K562 treated with DMSO at 1 percent for 4 hours (cell line): ENCODE measurements around the gene HOXA4. TPM values are rescaled to one million over a fixed set of nuclear protein-coding genes. Genes with fewer than 3 reads are reported as not detected.

Experiments
- total RNA-seq: library from RNA; unstranded; fragments of 300-600 nt; gene quantifications from 2 replicates; pipeline ENCODE4 v1.2.3, GENCODE V29; 2022; ENCODE audit not compliant: insufficient read depth

HOXA4 gene
- not detected in 2 replicates for total RNA-seq

GRCh38 chr7:27130540-27131389, at the start of gene HOXA4:
HOXA4 (minus strand) TSS chr7:27130757; CDS start chr7:27130733, 24 bp downstream.

GRCh38 chr7:27173956-27174873, 43.7 kb upstream of the HOXA4 start, which contains the start of gene HOXA10:
HOXA10 (minus strand) TSS chr7:27174320; CDS start chr7:27174306, 14 bp downstream.

GRCh38 chr7:27165089-27165995, 34.8 kb upstream of the HOXA4 start, which contains the start of gene HOXA9:
HOXA9 (minus strand) TSS chr7:27165537; CDS start chr7:27165457, 80 bp downstream.

GRCh38 chr7:27156508-27156898, 25.9 kb upstream of the HOXA4 start, which contains the start of gene HOXA7:
HOXA7 (minus strand) TSS chr7:27156675; CDS start chr7:27156545, 130 bp downstream.

GRCh38 chr7:27151931-27152815, 21.6 kb upstream of the HOXA4 start, which contains the start of gene HOXA3:
HOXA3 (minus strand) TSS chr7:27152583; CDS start chr7:27110640, 41,943 bp downstream.

GRCh38 chr7:27147199-27148030, 16.9 kb upstream of the HOXA4 start, which contains the start of gene HOXA6:
HOXA6 (minus strand) TSS chr7:27147774; CDS start chr7:27147749, 25 bp downstream.

GRCh38 chr7:27143023-27143949, 12.7 kb upstream of the HOXA4 start, which contains the start of gene HOXA5:
HOXA5 (minus strand) TSS chr7:27143681; CDS start chr7:27143607, 74 bp downstream.

GRCh38 chr7:27102581-27103442, 27.7 kb downstream of the HOXA4 start, which contains the start of gene HOXA2:
HOXA2 (minus strand) TSS chr7:27102683; CDS start chr7:27102500, 183 bp downstream.

GRCh38 chr7:27095897-27096767, 34.4 kb downstream of the HOXA4 start, which contains the start of gene HOXA1:
HOXA1 (minus strand) TSS chr7:27096000; CDS start chr7:27095912, 88 bp downstream.

Other genes with a start within 250 kb of the HOXA4 start
- gene HOXA1, start 34.8 kb downstream of the HOXA4 start, total RNA-seq = not detected in 2 replicates
- not detected in 2 replicates for gene HOXA2, start 28.1 kb downstream of the HOXA4 start, total RNA-seq
- not detected in 2 replicates for gene HOXA5, start 12.9 kb upstream of the HOXA4 start, total RNA-seq
- gene HOXA6, start 17.0 kb upstream of the HOXA4 start, total RNA-seq = not detected in 2 replicates
- not detected in 2 replicates for gene HOXA3, start 21.8 kb upstream of the HOXA4 start, total RNA-seq
- gene HOXA7, start 25.9 kb upstream of the HOXA4 start, total RNA-seq = not detected in 2 replicates
- not detected in 2 replicates for gene HOXA9, start 34.8 kb upstream of the HOXA4 start, total RNA-seq
- gene HOXA10, start 43.6 kb upstream of the HOXA4 start, total RNA-seq = not detected in 2 replicates
- not detected in 2 replicates for gene HOXA11, start 54.5 kb upstream of the HOXA4 start, total RNA-seq
- gene HOXA13, start 69.3 kb upstream of the HOXA4 start, total RNA-seq = not detected in 2 replicates
- gene EVX1, start 112.0 kb upstream of the HOXA4 start, total RNA-seq = not detected in 2 replicates